GM23248 (cell line): Measurements from ENCODE around the gene PSMB11. TPM values are rescaled to one million over a fixed set of nuclear protein-coding genes. Genes with fewer than 3 reads are reported as not detected.
"Not testable (repeated sequence)": the region's sequence is repeated elsewhere in the genome, so short reads cannot be mapped to it uniquely, and the experiment has no call there.

Source experiments
- DNase-seq: peaks from one replicate; pipeline ENCODE4 v3.0.0-alpha.2; 2015
- H2AFZ ChIP-seq: fragments of 200-600 bp; sonication (generic); 2 replicates; pipeline ENCODE4 v1.6.1; 2016; ENCODE audit warnings: antibody characterized with exemption
- H3F3A ChIP-seq: fragments of 200-600 bp; sonication (generic); 2 replicates; pipeline ENCODE4 v1.6.1; 2016; ENCODE audit warnings: mild to moderate bottlenecking, antibody characterized with exemption, mixed run types; ENCODE audit not compliant: insufficient read depth
- H3K27ac ChIP-seq: fragments of 200-600 bp; sonication (generic); 2 replicates; pipeline ENCODE4 v1.5.1; 2016; ENCODE audit warnings: mild to moderate bottlenecking
- H3K27me3 ChIP-seq: fragments of 200-600 bp; sonication (generic); replicated peaks from 2 replicates; pipeline ENCODE4 v1.6.1; 2016; ENCODE audit warnings: mild to moderate bottlenecking; ENCODE audit not compliant: insufficient read depth
- H3K36me3 ChIP-seq: fragments of 200-600 bp; sonication (generic); 2 replicates; pipeline ENCODE4 v1.6.1; 2016; ENCODE audit warnings: low read depth, mild to moderate bottlenecking
- H3K4me1 ChIP-seq: fragments of 200-600 bp; sonication (generic); 2 replicates; pipeline ENCODE4 v1.6.1; 2016; ENCODE audit warnings: mild to moderate bottlenecking; ENCODE audit not compliant: insufficient read depth
- H3K4me2 ChIP-seq: fragments of 200-600 bp; sonication (generic); one replicate; pipeline ENCODE4 v1.6.1; 2016; ENCODE audit warnings: mild to moderate bottlenecking; ENCODE audit not compliant: unreplicated experiment
- H3K4me3 ChIP-seq: fragments of 200-600 bp; sonication (generic); 2 replicates; pipeline ENCODE4 v1.5.1; 2016; ENCODE audit warnings: mild to moderate bottlenecking
- H3K79me2 ChIP-seq: fragments of 200-600 bp; sonication (generic); 2 replicates; pipeline ENCODE4 v1.6.1; 2016; ENCODE audit warnings: mild to moderate bottlenecking; ENCODE audit not compliant: insufficient read depth
- H3K9ac ChIP-seq: fragments of 200-600 bp; sonication (generic); 2 replicates; pipeline ENCODE4 v1.6.1; 2016; ENCODE audit warnings: mild to moderate bottlenecking
- H3K9me2 ChIP-seq: fragments of 200-600 bp; sonication (generic); 2 replicates; pipeline ENCODE4 v1.6.1; 2016; ENCODE audit warnings: mixed run types, mild to moderate bottlenecking, moderate library complexity; ENCODE audit not compliant: insufficient read depth
- H3K9me3 ChIP-seq: fragments of 200-600 bp; sonication (generic); one replicate; pipeline ENCODE4 v1.6.1; 2017; ENCODE audit warnings: low read depth
- H4K20me1 ChIP-seq: fragments of 200-600 bp; sonication (generic); 2 replicates; pipeline ENCODE4 v1.6.0; 2016; ENCODE audit not compliant: insufficient read depth
- EZH2 ChIP-seq: fragments of 200-600 bp; sonication (generic); IDR thresholded peaks from 2 replicates; pipeline ENCODE4 v1.6.1; 2018; ENCODE audit warnings: antibody characterized with exemption, mild to moderate bottlenecking; ENCODE audit not compliant: insufficient read depth, poor library complexity, severe bottlenecking
- EZH2phosphoT487 ChIP-seq: fragments of 200-600 bp; sonication (generic); IDR thresholded peaks from 2 replicates; pipeline ENCODE4 v1.6.1; 2018; ENCODE audit warnings: antibody characterized with exemption, moderate library complexity, mild to moderate bottlenecking, low read depth; ENCODE audit not compliant: insufficient read depth
- WGBS, 2 experiments: methylation state at CpG; one replicate each; pipeline ENCODE4 v1.1.6; 2015 to 2017; ENCODE audit warnings: low lambda C conversion rate in 2 of 2, low coverage in 1 of 2; ENCODE audit errors: missing lambda C conversion rate in 2 of 2; 5-methylcytosine and 5-hydroxymethylcytosine counted together
- in situ Hi-C: fragments of 300-500 bp; cut with MboI; formaldehyde crosslinking; loops from 2 replicates; pipeline ENCODE4 v1.15.0; 2020
- polyA plus RNA-seq: library from polyadenylated mRNA; unstranded; fragments of >200 nt; fragmentation: Nextera tagmentation; extraction: Ambion mirVana; gene quantifications from 2 replicates; pipeline ENCODE4 v1.2.1, GENCODE V29; 2016
- total RNA-seq: library from RNA; depleted of rRNA; stranded (reverse); fragments of >200 nt; shearing (Covaris generic); gene quantifications from 2 replicates; pipeline ENCODE4 v1.2.3, GENCODE V29; 2014

The PSMB11 gene
- total and polyA plus RNA-seq, 2 experiments from 2014 or later: not detected

DNA sequence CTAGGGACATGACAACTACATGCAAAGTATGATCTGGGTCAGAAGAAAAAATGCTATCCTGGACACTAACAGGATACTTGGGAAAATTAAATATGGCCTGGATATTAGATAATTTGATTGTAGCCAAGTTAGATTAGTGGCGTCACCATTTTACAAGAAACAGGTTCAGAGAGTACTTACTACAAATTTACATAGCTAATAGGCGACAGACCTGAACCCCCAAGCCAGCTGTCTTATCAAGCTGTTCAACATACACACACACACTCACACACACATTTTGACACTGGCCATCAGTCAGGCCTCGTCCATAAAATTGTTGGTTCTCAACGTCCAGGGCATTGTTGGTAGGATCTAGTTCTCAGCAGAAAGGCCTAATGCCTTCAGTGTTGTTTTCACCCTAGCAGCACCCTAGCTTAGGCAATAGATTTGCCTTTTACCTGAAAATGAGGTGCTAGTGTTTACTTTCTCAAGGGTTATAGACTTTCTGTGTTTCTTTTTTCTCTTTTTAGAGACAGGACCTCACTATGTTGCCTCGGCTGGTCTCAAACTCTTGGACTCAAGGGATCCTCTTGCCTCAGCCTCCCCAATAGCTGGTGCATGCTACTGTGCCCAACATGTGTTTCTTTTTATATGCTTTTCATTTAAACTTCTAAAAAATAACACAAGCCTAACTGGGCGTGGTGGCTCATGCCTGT, 28.8 kb upstream of the PSMB11 start:
- H3K27ac ChIP-seq: no peak overlapping the region
- TF ChIP-seq EZH2phosphoT487 (no peak), EZH2 (no peak)
- H2AFZ ChIP-seq: no peak overlapping the region
- no peaks in the 10 kb centered on the region for H3K9me2 ChIP-seq
- H3K4me2 ChIP-seq: no peak overlapping the region
- H3K4me1 ChIP-seq: peaks cover 8% of the 10 kb centered on the region; the same call in 1 of the 2 replicates
- WGBS, 2 experiments: 64 to 67% methylated on average over 6 of the region's 6 CpGs
- H3K27me3 ChIP-seq: no peaks in the 10 kb centered on the region
- H4K20me1 ChIP-seq: no peaks in the 10 kb centered on the region
- H3K9me3 ChIP-seq: no peaks in the 10 kb centered on the region
- no peak for DNase-seq
- in situ Hi-C loops: no loop called here
- no peak overlapping the region for H3K9ac ChIP-seq
- no peak overlapping the region for H3K4me3 ChIP-seq
- H3F3A ChIP-seq: 0 out of 2 replicates have a peak, but pooled peaks cover 5% of the 10 kb centered on the region
- peaks cover 5% of the 10 kb centered on the region; the same call in 1 of the 2 replicates for H3K79me2 ChIP-seq
- no peaks in the 10 kb centered on the region for H3K36me3 ChIP-seq

- H3K9ac ChIP-seq, H3K9me2 ChIP-seq, H3F3A ChIP-seq, in situ Hi-C loops, H3K27ac ChIP-seq, H3K79me2 ChIP-seq, H2AFZ ChIP-seq, H3K36me3 ChIP-seq, H3K27me3 ChIP-seq, DNase-seq, H4K20me1 ChIP-seq, H3K4me2 ChIP-seq, H3K4me3 ChIP-seq, H3K9me3 ChIP-seq, H3K4me1 ChIP-seq: not testable (repeated sequence)
- 73 to 82% methylated on average over 5 of the region's 5 CpGs for WGBS, 2 experiments
These were observed 28.3 kb upstream of the PSMB11 start for GRCh38 chr14:23013749-23014054.

DNA sequence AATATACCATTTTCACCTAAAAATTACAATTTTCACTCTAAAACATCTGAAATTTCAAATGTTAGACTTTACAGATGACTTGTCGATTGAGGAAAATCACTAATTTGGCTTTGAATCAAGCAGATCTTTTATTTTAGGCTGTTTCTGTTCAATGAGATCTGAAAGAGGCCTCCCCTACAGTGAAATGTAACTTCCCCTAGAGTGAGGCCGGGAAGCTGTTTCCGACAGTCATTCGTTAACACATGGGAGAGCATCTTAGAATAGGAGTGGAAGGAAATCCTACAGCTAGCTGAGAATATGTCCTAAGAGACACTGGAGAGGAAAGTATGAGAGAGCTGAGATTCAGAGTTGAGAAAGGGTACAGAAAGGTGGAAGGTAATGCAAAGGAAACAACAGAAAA, 26.4 kb upstream of the PSMB11 start:
- Histone ChIP-seq H3K79me2 (no peaks in the 10 kb centered on the region), H3K4me3 (no peak overlapping the region), H3K27ac (no peak overlapping the region), H4K20me1 (no peaks in the 10 kb centered on the region), H3K27me3 (no peaks in the 10 kb centered on the region), H3K9me2 (no peaks in the 10 kb centered on the region), H3K36me3 (no peaks in the 10 kb centered on the region), H3F3A (no peaks in the 10 kb centered on the region), H3K4me2 (no peak overlapping the region), H3K9me3 (no peaks in the 10 kb centered on the region), H3K9ac (no peak overlapping the region), H3K4me1 (no peaks in the 10 kb centered on the region), H2AFZ (no peak overlapping the region)
- WGBS, 2 experiments: 80 to 83% methylated on average over 4 of the region's 4 CpGs
- DNase-seq: no peak
- in situ Hi-C loops: no loop called here
- TF ChIP-seq EZH2phosphoT487 (no peak), EZH2 (no peak)

- no peaks in the 10 kb centered on the region for H3K79me2 ChIP-seq
These were observed 24.9 kb upstream of the PSMB11 start for GRCh38 chr14:23017091-23017490.

GRCh38 chr14:23018107-23018506, 23.9 kb upstream of the PSMB11 start:
- no peaks in the 10 kb centered on the region for H3K9me2 ChIP-seq
- no peak overlapping the region for H3K27ac ChIP-seq
- no peaks in the 10 kb centered on the region for H4K20me1 ChIP-seq
- no peaks in the 10 kb centered on the region for H3K36me3 ChIP-seq
- no peaks in the 10 kb centered on the region for H3K27me3 ChIP-seq
- no peak overlapping the region for H2AFZ ChIP-seq
- H3K9me3 ChIP-seq: no peaks in the 10 kb centered on the region
- no peaks in the 10 kb centered on the region for H3K4me1 ChIP-seq
- H3K9ac ChIP-seq: no peak overlapping the region
- DNase-seq: no peak
- in situ Hi-C loops: no loop called here
- no peak for TF ChIP-seq EZH2
- H3K79me2 ChIP-seq: no peaks in the 10 kb centered on the region
- H3K4me3 ChIP-seq: no peak overlapping the region
- peaks cover 13% of the 10 kb centered on the region; the same call in 1 of the 2 replicates for H3F3A ChIP-seq
- H3K4me2 ChIP-seq: no peak overlapping the region

More at GRCh38 chr14:23017091-23017490, 24.9 kb upstream of the PSMB11 start:
- no peak overlapping the region for H3K4me3 ChIP-seq
- no peaks in the 10 kb centered on the region for H3K9me3 ChIP-seq
- H3K9ac ChIP-seq: no peak overlapping the region
- H3F3A ChIP-seq: peaks cover 4% of the 10 kb centered on the region; the same call in 1 of the 2 replicates
- TF ChIP-seq EZH2: no peak
- no peak for TF ChIP-seq EZH2phosphoT487
- H3K27ac ChIP-seq: no peak overlapping the region
- no peak overlapping the region for H3K4me2 ChIP-seq
- no peaks in the 10 kb centered on the region for H3K9me2 ChIP-seq
- no peaks in the 10 kb centered on the region for H4K20me1 ChIP-seq
- no peaks in the 10 kb centered on the region for H3K36me3 ChIP-seq
- H3K4me1 ChIP-seq: no peaks in the 10 kb centered on the region
- in situ Hi-C loops: no loop called here
- H2AFZ ChIP-seq: no peak overlapping the region
- no peak for DNase-seq
- no peaks in the 10 kb centered on the region for H3K27me3 ChIP-seq
- 84 to 86% methylated on average over 5 of the region's 5 CpGs for WGBS, 2 experiments
